Measurements from ENCODE around the gene PDE4C.

The PDE4C gene

GRCh38 chr19:18257503-18258470 is 31.5 kb upstream of the PDE4C start:
- intact Hi-C loops (cut with DNase I), result no loop called here
- no peak for DNase-seq

DNA sequence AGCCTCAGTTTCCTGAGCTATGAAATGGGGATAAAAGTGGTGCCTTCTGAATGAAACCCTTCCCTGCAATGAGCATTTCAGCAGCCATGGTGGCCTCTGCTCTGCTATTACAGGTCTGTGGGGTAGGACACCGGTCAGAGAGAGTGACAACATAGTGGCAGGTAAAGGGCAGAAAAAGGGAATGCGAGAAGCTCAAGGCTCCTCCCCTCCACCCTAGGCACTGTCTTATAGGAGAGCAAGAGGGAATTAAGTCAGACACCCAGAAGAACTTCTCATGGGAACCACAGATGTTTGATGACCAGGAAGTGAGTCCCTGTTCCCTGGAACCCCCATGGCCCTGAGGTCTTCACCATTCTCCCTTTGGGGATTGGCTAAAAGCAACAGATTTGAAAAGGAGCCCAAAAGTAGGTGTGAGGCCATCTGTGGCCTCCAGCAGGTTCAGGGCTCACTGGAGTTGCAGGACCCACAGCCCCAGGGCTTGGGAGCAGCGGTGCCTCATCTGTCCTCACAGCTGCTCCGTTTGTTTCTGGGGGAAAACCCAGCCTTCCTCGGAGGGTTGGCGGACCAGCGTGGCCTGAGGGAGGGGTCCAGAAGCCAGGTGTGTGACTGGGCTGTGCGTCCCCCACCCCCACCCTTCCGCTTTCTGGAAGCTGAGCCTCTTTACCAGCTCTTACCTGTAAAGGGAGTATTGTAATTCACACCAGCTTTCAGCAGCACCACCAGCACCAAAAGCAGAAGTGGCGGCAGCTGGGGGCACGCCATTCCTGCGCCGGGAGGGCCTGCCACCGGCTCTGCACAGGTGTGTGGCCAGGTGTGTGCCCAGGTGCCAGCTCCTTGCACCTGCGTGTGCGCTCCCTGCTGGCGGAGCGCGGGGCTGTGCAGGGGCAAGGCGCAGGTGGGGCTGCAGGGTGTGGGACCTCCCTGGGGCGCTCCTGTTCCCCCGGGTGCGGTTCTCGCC is 28.6 kb upstream of the PDE4C start:
- intact Hi-C loops (cut with DNase I), result loop anchor here (5.0 kb wide), 1 partner anchor 143 kb away; no protein-coding TSS in a partner anchor
- DNase-seq, result no peak

- intact Hi-C loops (cut with DNase I), result loop anchor here (2.0 to 5.0 kb wide), 2 partner anchors 49 to 141 kb away; partner anchors contain the start of gene RAB3A
- DNase-seq, result no peak
These were observed 27.5 kb upstream of the PDE4C start for GRCh38 chr19:18253716-18254115.

GRCh38 chr19:18253130-18253529 is 26.9 kb upstream of the PDE4C start:
- DNase-seq, result no peak
- intact Hi-C loops (cut with DNase I), result loop anchor here (2.0 to 5.0 kb wide), 2 partner anchors 48 to 141 kb away; partner anchors contain the start of gene RAB3A

- intact Hi-C loops (cut with DNase I), result loop anchor here (2.0 to 5.0 kb wide), 2 partner anchors 48 to 140 kb away; partner anchors contain the start of gene RAB3A
- no peak for DNase-seq
These were observed 26.1 kb upstream of the PDE4C start for GRCh38 chr19:18252370-18252717.

DNA sequence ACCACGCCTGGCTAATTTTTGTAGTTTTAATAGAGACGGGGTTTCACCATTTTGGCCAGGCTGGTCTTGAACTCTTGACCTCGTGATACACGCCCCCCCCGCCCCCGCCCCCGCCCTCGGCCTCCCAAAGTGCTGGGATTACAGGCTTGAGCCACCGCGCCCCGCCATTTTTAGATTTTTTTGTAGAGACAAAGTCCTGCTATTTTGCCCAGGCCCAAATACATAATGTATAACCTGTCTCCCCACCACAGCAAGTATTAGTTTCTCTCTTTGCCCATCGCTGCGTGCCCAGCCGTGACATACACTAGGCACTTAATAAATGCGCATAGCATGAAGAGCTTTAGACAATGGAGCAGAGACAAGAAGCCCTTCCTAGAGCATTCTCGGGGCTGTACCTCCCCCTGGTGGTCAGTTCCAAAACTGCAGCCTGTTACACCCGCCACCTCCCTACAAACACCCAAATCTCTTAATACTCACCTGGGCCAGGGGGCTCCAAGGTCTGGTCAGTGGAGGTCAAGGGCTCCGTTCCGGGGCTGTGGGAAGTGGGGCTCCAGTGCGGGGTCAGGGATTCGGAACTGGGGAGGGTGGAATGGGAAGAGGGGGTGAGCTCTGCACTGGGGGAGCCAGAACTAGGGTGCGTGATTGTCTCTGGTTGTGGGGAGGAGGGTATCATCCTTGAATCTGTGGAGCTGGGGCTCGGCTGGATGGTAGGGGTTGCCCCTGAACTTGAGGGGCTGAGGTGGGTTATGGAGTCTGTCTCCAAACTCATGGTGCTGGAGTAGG is 25.5 kb upstream of the PDE4C start:
- intact Hi-C loops (cut with DNase I), result loop anchor here (2.0 to 5.0 kb wide), 2 partner anchors 47 to 139 kb away; partner anchors contain the start of gene RAB3A
- DNase-seq, result peak; percentile 54 to 95 (median 82)

GRCh38 chr19:18249834-18250233 is 23.6 kb upstream of the PDE4C start:
- intact Hi-C loops (cut with DNase I), result loop anchor here (5.0 kb wide), 1 partner anchor 138 kb away; no protein-coding TSS in a partner anchor
- no peak for DNase-seq

GRCh38 chr19:18245297-18245696 is 19.1 kb upstream of the PDE4C start:
- DNase-seq, result no peak
- intact Hi-C loops (cut with DNase I), result no loop called here

DNA sequence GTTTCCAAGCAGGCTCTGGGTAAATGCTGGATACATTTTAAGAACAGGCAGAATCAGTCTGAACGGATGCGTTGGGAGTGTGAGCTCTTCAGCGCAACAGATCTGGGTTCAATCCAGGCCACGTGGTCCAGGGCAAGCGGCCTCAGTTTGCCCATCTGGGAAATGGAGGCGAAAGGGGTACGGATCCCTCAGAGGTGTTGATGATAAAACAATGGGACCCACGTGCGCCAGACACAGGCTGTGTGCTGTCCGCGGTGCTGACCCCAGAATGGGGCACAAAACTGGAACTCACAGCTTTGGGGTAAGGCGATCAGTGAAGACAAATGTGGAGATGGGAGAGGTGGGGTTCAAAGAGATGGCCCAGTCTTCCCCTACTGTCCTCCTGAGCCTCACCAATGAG is 13.1 kb upstream of the PDE4C start:
- intact Hi-C loops (cut with DNase I), result no loop called here
- DNase-seq, result no peak

GRCh38 chr19:18234194-18234593 is 8.0 kb upstream of the PDE4C start:
- no peak for DNase-seq
- intact Hi-C loops (cut with DNase I), result no loop called here

GRCh38 chr19:18233224-18233825 is 7.1 kb upstream of the PDE4C start:
- intact Hi-C loops (cut with DNase I), result no loop called here
- DNase-seq, result peak in 3 of 10 donors; percentile 78 to 89 (median 84)

- peak in 2 of 10 donors; percentile 25 to 76 for DNase-seq
These were observed 6.4 kb upstream of the PDE4C start for GRCh38 chr19:18232540-18233223.

GRCh38 chr19:18231775-18232174 is 5.5 kb upstream of the PDE4C start:
- intact Hi-C loops (cut with DNase I), result no loop called here
- DNase-seq, result no peak

More at GRCh38 chr19:18232540-18233223, 6.4 kb upstream of the PDE4C start:
- intact Hi-C loops (cut with DNase I), result no loop called here

GRCh38 chr19:18230941-18231734 is 4.9 kb upstream of the PDE4C start:
- intact Hi-C loops (cut with DNase I), result no loop called here
- peak in 3 of 10 donors; percentile 54 to 88 (median 83) for DNase-seq

DNA sequence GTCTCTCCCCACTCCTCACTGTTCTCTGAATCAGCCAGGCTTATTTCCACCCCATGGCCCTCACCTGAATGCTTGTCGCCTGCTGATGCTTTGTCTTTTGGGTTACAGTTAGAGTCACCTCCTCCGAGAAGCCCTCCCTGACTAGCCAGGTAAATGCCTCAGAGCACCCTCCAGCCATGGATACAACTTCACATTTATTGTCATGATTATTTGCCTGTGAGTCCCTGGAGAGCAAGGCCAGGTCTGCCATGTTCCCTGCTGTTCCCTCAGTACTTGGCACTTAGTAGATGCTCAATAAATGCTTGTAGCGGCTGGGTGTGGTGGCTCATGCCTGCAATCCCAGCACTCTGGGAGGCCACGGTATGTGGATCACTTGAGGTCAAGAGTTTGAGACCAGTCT is 3.7 kb upstream of the PDE4C start:
- no peak for DNase-seq
- intact Hi-C loops (cut with DNase I), result no loop called here

DNA sequence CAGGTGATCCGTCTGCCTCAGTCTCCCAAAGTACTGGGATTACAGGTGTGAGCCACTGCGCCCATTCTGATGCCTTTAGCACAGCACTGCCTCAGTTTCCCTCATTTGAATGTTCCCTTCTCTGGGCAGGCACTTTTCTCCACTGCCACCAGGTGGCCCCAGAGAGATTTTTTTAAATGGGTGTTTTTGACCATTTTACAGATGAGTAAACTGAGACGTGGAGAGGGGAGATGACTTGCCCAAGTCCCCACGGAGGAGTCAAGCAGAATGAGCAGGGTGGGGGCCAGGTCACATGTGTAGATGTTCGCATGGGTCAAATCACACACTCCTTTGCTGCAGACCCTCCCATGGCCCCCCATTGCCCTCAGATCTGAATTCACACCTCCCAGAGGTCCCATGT is 3.2 kb upstream of the PDE4C start:
- intact Hi-C loops (cut with DNase I), result no loop called here
- no peak for DNase-seq

GRCh38 chr19:18227781-18228271 is 1.6 kb upstream of the PDE4C start:
- DNase-seq, result no peak
- intact Hi-C loops (cut with DNase I), result no loop called here
